ENCODE results near the gene TRMT1.

DNA sequence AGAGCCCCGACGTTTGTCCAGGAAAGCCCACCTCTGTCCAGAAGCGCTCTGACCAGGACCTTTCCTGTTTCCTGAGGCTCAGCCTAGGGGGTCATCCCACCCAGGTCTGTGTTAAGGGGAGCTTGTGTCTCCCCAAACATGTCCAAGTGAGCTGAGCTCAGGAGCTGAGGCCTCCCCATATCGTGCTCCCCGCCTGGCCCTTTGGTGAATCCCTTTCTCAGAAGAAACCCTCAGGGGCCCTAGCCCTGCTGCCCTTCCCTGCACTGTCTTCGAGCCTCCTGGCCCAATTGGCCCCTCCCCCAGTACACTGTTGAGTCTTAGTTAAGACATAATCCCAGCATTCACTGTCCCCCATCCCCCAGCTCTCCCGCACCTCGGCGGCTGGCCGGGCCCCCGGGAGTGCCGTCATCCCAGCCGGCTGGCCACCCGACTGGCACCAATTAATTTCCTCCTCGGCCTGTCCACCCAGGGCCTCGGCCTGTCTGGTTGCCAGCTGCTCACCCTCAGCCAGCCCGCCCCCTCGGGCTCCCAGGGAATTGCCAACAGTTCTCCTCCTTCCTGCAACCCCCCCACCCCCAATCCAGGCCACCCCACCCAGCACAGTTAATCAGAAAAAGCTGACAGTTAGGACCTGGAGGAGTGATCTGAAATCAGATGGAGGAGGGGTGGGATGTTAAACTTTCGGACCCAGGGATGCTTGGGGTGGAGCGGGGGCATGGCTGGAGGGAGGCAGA lies 47.2 kb upstream of the TRMT1 start:
- TF ChIP-seq, protein P1, sequence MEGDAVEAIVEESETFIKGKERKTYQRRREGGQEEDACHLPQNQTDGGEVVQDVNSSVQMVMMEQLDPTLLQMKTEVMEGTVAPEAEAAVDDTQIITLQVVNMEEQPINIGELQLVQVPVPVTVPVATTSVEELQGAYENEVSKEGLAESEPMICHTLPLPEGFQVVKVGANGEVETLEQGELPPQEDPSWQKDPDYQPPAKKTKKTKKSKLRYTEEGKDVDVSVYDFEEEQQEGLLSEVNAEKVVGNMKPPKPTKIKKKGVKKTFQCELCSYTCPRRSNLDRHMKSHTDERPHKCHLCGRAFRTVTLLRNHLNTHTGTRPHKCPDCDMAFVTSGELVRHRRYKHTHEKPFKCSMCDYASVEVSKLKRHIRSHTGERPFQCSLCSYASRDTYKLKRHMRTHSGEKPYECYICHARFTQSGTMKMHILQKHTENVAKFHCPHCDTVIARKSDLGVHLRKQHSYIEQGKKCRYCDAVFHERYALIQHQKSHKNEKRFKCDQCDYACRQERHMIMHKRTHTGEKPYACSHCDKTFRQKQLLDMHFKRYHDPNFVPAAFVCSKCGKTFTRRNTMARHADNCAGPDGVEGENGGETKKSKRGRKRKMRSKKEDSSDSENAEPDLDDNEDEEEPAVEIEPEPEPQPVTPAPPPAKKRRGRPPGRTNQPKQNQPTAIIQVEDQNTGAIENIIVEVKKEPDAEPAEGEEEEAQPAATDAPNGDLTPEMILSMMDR (IDR thresholded peaks at IDR 0.05; ENCODE audit: low read length): no peak
- no peak for TF ChIP-seq EZH2 (IDR thresholded peaks at IDR 0.05; ENCODE audit: borderline replicate concordance, low read length)
